Aorta (tissue), 5 donors: Measurements from ENCODE around the gene OBSCN. TPM values are rescaled to one million over a fixed set of nuclear protein-coding genes. Genes with fewer than 3 reads are reported as not detected.
A peak's percentile ranks its signal among the peaks of the same experiment; 100 is the strongest.

Experiments
- ATAC-seq: fragments of 200-7000 bp; cut with Tn5 transposase; one replicate; pipeline ENCODE4 v1.9.1; 2022; ENCODE audit warnings: moderate library complexity; ENCODE audit not compliant: low FRiP score
- DNase-seq, 2 donors: peaks; one replicate each; pipeline ENCODE4 v3.0.0-alpha.2; 2020
- H3K27ac ChIP-seq, 2 donors: one replicate each; pipeline ENCODE4 v1.5.1; 2013; ENCODE audit warnings: low read length in 2 of 2, mild to moderate bottlenecking in 2 of 2, moderate library complexity in 2 of 2, control low read depth in 1 of 2, inconsistent platforms in 1 of 2, low read depth in 1 of 2
- H3K27me3 ChIP-seq, 2 donors: one replicate each; pipeline ENCODE4 v1.6.1; 2013; ENCODE audit warnings: control low read depth in 1 of 2, low read length in 1 of 2, mild to moderate bottlenecking in 1 of 2, moderate library complexity in 1 of 2; ENCODE audit not compliant: insufficient read depth in 2 of 2, control insufficient read depth in 1 of 2
- H3K36me3 ChIP-seq, 2 donors: one replicate each; pipeline ENCODE4 v1.6.1; 2013; ENCODE audit warnings: control low read depth in 1 of 2, low read length in 1 of 2, mild to moderate bottlenecking in 1 of 2; ENCODE audit not compliant: insufficient read depth in 2 of 2, control insufficient read depth in 1 of 2
- H3K4me1 ChIP-seq, 2 donors: one replicate each; pipeline ENCODE4 v1.6.1; 2013; ENCODE audit warnings: low read length in 2 of 2, control low read depth in 1 of 2, mild to moderate bottlenecking in 1 of 2, moderate library complexity in 1 of 2; ENCODE audit not compliant: insufficient read depth in 2 of 2, control insufficient read depth in 1 of 2
- H3K4me3 ChIP-seq, 2 donors: one replicate each; pipeline ENCODE4 v1.5.1; 2013; ENCODE audit warnings: low read length in 2 of 2, control low read depth in 1 of 2, mild to moderate bottlenecking in 1 of 2
- H3K9me3 ChIP-seq: one replicate; pipeline ENCODE4 v1.6.1; 2013; ENCODE audit warnings: mild to moderate bottlenecking, low read length; ENCODE audit not compliant: control insufficient read depth
- WGBS, 2 donors: extraction: QIAGEN DNeasy Blood & Tissue Kit; methylation state at CpG; one replicate each; pipeline ENCODE4 v1.1.7; 2013; 5-methylcytosine and 5-hydroxymethylcytosine counted together
- intact Hi-C, 2 donors: fragments of 100-400 bp; cut with DNase I; formaldehyde crosslinking; loops; one replicate each; pipeline versions ENCODE4 v1.14.2 to v1.15.0; 2022
- polyA plus RNA-seq, 2 donors: library from polyadenylated mRNA; stranded (reverse); fragments of 200-250 nt; gene quantifications; one replicate each; pipeline ENCODE4 v1.2.3, GENCODE V29; 2013
- total RNA-seq, 2 donors: library from RNA; stranded (reverse); fragmentation: NEBNext Ultra II Directional; extraction: Animal tissue kit (Norgen Biotek cat#: 25700); gene quantifications; one replicate each; pipeline ENCODE4 v1.2.1, GENCODE V29; 2021
- donor health status: healthy with polysubstance abuse.
- donor health status: Bipolar disorder and iron deficiency.
- donor health status: DM: no; HTN: no; CAD: no.
- donor health status: DM: no; HTN: no; CAD: no.
- donor health status: DM: yes; HTN: yes; CAD: no.

The OBSCN gene
- total and polyA plus RNA-seq, 4 donors = 2.0 to 19.3 (median 6.4) TPM

DNA sequence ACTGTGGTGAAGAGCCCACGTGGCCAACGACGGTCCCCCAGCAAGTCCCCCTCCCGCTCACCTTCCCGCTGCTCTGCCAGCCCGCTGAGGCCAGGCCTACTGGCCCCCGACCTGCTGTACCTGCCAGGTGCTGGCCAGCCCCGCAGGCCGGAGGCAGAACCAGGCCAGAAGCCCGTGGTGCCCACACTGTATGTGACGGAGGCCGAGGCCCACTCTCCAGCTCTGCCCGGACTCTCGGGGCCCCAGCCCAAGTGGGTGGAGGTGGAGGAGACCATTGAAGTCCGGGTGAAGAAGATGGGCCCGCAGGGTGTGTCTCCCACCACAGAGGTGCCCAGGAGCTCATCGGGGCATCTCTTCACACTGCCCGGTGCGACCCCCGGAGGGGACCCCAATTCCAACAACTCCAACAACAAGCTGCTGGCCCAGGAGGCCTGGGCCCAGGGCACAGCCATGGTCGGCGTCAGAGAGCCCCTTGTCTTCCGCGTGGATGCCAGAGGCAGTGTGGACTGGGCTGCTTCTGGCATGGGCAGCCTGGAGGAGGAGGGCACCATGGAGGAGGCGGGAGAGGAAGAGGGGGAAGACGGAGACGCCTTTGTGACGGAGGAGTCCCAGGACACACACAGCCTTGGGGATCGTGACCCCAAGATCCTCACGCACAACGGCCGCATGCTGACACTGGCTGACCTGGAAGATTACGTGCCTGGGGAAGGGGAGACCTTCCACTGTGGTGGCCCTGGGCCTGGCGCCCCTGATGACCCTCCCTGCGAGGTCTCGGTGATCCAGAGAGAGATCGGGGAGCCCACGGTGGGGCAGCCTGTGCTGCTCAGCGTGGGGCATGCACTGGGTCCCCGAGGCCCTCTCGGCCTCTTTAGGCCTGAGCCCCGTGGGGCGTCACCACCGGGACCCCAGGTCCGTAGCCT is 152.0 kb downstream of the OBSCN start:
- Histone ChIP-seq H3K4me1 (no peaks in the 10 kb centered on the region), H3K9me3 (no peaks in the 10 kb centered on the region), H3K36me3 (no peaks in the 10 kb centered on the region), H3K27ac (no peak overlapping the region), H3K27me3 (no peaks in the 10 kb centered on the region), H3K4me3 (no peak overlapping the region)
- intact Hi-C loops = no loop called here
- ATAC-seq = no peak
- 90 to 92% methylated on average over 45 of the region's 45 CpGs for WGBS, 2 donors
- DNase-seq = peak; percentile 34 to 68

DNA sequence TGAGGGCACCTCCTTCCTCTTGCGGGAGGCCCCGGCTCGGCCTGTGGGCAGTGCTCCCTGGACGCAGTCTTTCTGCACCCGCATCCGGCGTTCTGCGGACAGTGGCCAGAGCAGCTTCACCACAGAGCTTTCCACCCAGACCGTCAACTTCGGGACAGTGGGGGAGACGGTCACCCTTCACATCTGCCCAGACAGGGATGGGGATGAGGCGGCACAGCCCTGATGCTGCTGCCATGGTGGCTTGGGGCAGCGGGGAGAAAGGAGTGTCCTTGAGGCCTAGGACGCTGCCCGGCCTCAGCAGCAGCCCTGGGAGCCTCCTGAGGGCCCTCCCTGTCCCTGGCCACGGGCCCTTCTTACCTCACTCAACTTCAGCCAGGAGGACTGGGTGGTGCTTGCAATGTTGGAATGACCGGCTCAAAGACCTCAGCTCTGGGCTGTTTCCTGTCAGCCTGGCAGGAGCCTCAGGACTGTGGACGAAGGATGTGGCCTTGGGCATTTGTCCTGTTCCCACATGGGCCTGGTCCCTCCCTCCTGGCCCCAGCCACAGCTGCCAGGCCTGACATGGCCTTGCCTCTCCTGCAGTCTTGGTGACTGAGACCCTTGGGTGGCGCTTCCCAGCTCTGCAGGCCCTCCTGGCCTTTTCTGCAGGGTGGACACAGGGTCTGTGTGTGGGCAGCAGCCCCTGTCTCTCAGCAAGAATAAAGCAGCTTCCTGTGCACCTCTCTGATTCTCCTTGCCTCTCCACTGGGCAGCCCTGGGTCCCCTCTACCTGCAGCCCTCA is 152.9 kb downstream of the OBSCN start:
- Histone ChIP-seq H3K27me3 (no peaks in the 10 kb centered on the region), H3K36me3 (no peaks in the 10 kb centered on the region), H3K4me3 (no peak overlapping the region), H3K9me3 (no peaks in the 10 kb centered on the region), H3K4me1 (no peaks in the 10 kb centered on the region), H3K27ac (no peak overlapping the region)
- 83 to 85% methylated on average over 19 of the region's 19 CpGs for WGBS, 2 donors
- ATAC-seq = no peak
- peak; percentile 37 to 68 for DNase-seq
- intact Hi-C loops = no loop called here

DNA sequence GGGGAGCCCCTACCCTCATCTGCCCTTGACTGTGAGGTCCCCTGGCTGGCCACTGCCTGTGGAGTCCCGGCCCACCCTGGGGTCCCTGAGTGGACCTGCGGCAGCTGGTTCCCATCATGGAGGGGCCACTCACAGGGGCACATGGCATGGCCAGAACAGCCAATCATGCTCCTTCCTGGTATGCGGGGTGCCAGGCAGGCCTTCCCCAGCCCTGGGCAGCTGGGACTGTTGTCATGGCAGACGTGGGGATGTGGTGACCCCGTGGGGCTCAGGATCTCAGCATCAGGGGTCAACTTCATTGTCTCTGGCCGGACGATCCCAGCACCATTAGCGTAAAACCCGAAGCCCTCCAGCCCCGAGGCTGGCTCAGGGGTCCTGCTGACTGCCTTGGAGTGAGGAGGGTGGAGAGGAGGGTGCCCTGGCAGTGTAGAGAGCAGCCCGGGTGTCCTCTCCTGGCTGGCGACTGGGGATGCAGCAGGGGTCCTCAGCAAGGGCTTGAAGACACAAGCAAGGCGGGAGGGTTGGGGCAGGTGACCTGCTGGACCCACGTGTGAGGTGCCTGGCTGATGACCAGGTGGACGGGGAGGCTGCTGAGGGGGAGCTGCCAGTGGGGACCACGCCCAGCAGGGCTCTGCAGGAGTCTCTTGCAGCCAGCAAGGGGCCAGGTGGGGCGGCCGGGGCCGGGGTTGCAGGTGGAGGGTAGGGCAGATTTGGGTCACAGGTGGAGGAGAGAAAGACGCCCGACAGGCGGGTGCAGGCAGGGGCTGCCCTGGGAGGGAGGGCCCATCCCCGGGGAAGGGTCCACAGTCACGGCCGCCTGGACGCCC is 153.7 kb downstream of the OBSCN start:
- DNase-seq = peak; percentile 49 to 68
- Histone ChIP-seq H3K27me3 (no peaks in the 10 kb centered on the region), H3K36me3 (no peaks in the 10 kb centered on the region), H3K27ac (no peak overlapping the region), H3K4me3 (no peak overlapping the region), H3K9me3 (no peaks in the 10 kb centered on the region), H3K4me1 (no peaks in the 10 kb centered on the region)
- intact Hi-C loops = no loop called here
- ATAC-seq = no peak
- 83 to 88% methylated on average over 26 of the region's 26 CpGs for WGBS, 2 donors

DNA sequence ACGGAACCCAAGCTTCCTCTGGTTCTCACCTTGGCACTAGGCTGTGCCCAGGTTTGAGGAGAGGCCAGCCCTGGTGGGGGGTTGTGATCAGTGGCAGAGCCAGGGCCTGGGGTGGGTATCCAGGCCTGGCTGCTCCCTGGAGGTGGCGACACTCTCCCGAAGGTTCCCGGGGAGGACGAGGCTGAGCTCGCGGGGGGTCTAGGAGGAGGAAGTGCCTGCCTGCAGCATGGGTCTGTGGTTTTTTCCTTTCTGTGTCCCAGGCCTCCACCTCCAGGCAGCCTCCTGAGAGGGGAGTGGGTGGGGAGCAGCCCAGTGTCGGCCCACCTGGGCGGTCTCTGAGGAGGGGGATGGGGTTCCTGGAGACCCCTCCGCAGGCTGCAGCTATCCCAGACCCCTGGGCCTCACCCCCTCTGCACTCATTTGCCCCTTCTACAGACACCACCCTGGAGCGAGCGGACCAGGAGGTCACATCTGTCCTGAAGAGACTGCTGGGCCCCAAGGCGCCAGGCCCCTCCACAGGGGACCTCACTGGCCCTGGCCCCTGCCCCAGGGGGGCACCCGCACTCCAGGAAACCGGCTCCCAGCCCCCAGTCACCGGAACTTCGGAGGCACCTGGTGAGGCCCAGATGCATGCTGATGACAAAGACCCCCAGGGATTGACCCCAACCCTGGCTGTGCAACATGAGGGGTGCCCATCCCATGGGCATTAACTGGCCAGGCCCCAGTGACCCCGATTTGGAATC is 154.5 kb downstream of the OBSCN start:
- DNase-seq (peak; percentile 37 to 60), ATAC-seq (no peak)
- no peak overlapping the region for H3K4me3 ChIP-seq
- no peaks in the 10 kb centered on the region for H3K4me1 ChIP-seq
- WGBS, 2 donors = 80 to 82% methylated on average over 18 of the region's 18 CpGs
- no peaks in the 10 kb centered on the region for H3K9me3 ChIP-seq
- H3K36me3 ChIP-seq = no peaks in the 10 kb centered on the region
- intact Hi-C loops = no loop called here
- no peak overlapping the region for H3K27ac ChIP-seq
- no peaks in the 10 kb centered on the region for H3K27me3 ChIP-seq

DNA sequence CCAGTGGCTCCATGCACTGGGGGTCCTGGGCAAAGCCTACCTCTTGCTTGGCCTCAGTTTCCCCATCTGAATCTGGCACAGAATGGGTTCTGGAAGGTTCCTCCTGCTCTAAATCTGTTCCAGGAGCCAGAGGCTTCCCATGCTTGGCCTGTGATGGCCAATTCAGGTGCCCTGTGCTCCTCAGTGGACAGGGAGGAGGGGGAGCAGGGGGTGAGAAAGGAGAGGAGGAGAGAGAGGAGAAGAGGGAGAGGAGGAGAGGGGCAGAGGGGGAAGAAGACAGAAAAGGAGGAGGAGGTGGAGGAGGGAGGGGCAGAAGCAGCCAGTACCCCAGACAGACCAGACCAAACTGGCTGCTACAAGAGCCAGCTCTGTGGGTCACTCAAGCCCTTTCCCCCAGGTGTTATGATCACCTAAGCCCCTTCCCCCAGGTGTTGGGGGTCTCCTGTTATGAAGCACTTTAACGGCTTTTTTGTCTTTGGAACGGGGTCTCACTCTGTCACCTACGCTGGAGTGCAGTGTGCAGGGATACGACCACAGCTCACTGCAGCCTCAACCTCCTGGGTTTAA is 155.1 kb downstream of the OBSCN start:
- ATAC-seq (no peak), DNase-seq (no peak)
- 81 to 84% methylated on average over 4 of the region's 4 CpGs for WGBS, 2 donors
- Histone ChIP-seq H3K27me3 (no peaks in the 10 kb centered on the region), H3K4me1 (no peaks in the 10 kb centered on the region), H3K36me3 (no peaks in the 10 kb centered on the region), H3K9me3 (no peaks in the 10 kb centered on the region), H3K27ac (no peak overlapping the region), H3K4me3 (no peak overlapping the region)
- intact Hi-C loops = no loop called here

DNA sequence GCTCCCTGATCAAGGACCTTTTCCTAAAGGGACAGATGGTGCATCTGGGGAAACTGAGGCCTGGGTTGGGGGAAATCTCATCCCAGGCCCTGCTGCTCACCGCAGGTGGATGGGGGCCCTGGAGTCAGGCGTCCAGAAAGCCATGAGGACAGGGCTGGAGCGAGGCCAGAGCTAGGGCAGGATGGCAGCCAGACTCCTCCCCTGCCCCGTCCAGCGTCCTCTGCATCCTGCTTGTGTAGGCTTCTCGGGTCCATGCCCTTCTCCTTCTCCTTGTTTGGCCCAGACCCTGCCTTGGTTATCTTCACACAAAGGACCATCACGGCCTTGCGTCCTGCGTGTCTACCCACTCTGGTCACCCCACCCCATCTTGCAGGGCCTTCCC is 155.8 kb downstream of the OBSCN start:
- ATAC-seq (no peak), DNase-seq (peak; percentile 31 to 50)
- Histone ChIP-seq H3K36me3 (no peaks in the 10 kb centered on the region), H3K27me3 (no peaks in the 10 kb centered on the region), H3K4me1 (no peaks in the 10 kb centered on the region), H3K27ac (no peak overlapping the region), H3K4me3 (no peak overlapping the region), H3K9me3 (no peaks in the 10 kb centered on the region)
- WGBS, 2 donors = 56 to 72% methylated on average over 9 of the region's 9 CpGs
- intact Hi-C loops = no loop called here

DNA sequence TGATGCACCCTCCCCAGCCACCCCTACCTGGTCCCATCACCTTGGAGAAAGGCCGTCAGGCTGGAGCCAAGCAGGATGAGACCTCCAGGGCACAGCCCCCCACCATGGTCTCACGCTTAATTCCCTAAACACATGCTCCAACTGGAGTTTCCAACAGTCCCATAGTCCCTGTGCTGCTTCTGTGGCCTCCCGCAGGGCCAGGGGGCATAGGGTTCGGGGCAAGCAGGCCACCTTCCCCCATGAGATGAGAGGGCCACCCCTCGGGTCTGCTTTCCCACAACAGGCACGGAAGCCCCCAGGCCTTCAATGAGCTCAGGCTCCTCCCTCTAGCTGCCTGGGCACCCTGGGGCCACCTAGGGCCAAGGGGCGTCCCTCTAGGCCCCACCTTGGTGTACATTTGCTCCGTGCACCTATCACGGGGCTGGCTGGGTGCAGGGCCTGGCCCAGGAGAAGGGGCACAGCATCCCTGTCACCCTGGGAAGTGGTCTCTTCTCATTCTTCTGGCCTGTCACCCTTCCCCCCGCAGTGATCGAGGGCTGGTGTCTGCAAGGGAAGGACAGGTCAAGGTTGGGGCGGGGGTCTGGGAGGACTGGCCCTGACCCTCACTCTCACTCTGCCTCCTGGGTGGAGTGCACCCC is 156.3 kb downstream of the OBSCN start:
- peak; percentile 25 to 68 for DNase-seq

More for the DNA sequence above, 156.3 kb downstream of the OBSCN start:
- Histone ChIP-seq H3K4me1 (no peaks in the 10 kb centered on the region), H3K27ac (no peak overlapping the region), H3K27me3 (no peaks in the 10 kb centered on the region), H3K36me3 (no peaks in the 10 kb centered on the region), H3K4me3 (no peak overlapping the region), H3K9me3 (no peaks in the 10 kb centered on the region)
- no peak for ATAC-seq
- 79 to 86% methylated on average over 12 of the region's 12 CpGs for WGBS, 2 donors
- intact Hi-C loops = no loop called here
